GM12891 (cell line): Measurements from ENCODE around the gene RAB8B.

Experiments
- PAX5 ChIP-seq: IDR thresholded peaks from 2 replicates; pipeline ENCODE4 v1.6.1; 2011; ENCODE audit warnings: low read length, moderate library complexity, mild to moderate bottlenecking; ENCODE audit not compliant: insufficient read depth, severe bottlenecking
- POLR2A ChIP-seq: IDR thresholded peaks from 2 replicates; pipeline ENCODE4 v1.6.1; 2011; ENCODE audit warnings: low read depth, low read length, control low read depth
- POLR2AphosphoS5 ChIP-seq: IDR thresholded peaks from 2 replicates; pipeline ENCODE4 v1.6.1; 2011; ENCODE audit warnings: low read depth, low read length, control low read depth
- POU2F2 ChIP-seq: IDR thresholded peaks from 2 replicates; pipeline ENCODE4 v1.6.1; 2011; ENCODE audit warnings: low read depth, mild to moderate bottlenecking, control low read depth, low read length, moderate library complexity
- SPI1 ChIP-seq: IDR thresholded peaks from 2 replicates; pipeline ENCODE4 v1.6.1; 2011; ENCODE audit warnings: low read depth, low read length, control low read depth
- TAF1 ChIP-seq: IDR thresholded peaks from 2 replicates; pipeline ENCODE4 v1.6.1; 2011; ENCODE audit warnings: low read depth, low read length, control low read depth

- TF ChIP-seq POLR2A = no peak
- TF ChIP-seq POLR2AphosphoS5 = no peak
- TF ChIP-seq TAF1 = no peak
- TF ChIP-seq PAX5 = no peak
- no peak for TF ChIP-seq POU2F2
- no peak for TF ChIP-seq SPI1
These were observed 110.7 kb downstream of the RAB8B start for GRCh38 chr15:63299943-63300575.
